HepG2 (cell line): ENCODE results near the gene GNRHR. TPM values are rescaled to one million over a fixed set of nuclear protein-coding genes. Genes with fewer than 3 reads are reported as not detected.

Experiments
- ATAC-seq: fragments of 200-7000 bp; cut with Tn5 transposase; 3 replicates; pipeline ENCODE4 v1.9.1; 2020; ENCODE audit warnings: mild to moderate bottlenecking, moderate library complexity
- Bru-seq: library from RNA; stranded (reverse); fragments of 400-500 nt; gene quantifications from one replicate; lab custom pipeline; 2021; lab: Mats Ljungman, UMichigan
- BruChase-seq, 2 experiments: library from RNA; stranded (reverse); fragments of 400-500 nt; gene quantifications; one replicate each; lab custom pipeline; 2021; lab: Mats Ljungman, UMichigan
- BruUV-seq: library from RNA; stranded (reverse); fragments of 400-500 nt; replicated peaks from 2 replicates; lab custom pipeline; 2021; lab: Mats Ljungman, UMichigan
- CTCF ChIA-PET: fragments of 300-600 bp; formaldehyde crosslinking; extraction: SDS; loops from one replicate; lab custom pipeline; 2021; ENCODE audit warnings: low total read pairs, inconsistent platforms, low intra/inter-chr PET ratio; lab: Yijun Ruan, JAX
- POLR2A ChIA-PET: fragments of 350-600 bp; sonication (Branson Sonifier 250); formaldehyde crosslinking; loops from one replicate; lab custom pipeline; 2020; ENCODE audit warnings: antibody characterized with exemption, inconsistent platforms; lab: Yijun Ruan, JAX
- DNase-seq: peaks from one replicate; pipeline ENCODE4 v3.0.0-alpha.2; 2015; ENCODE audit warnings: low spot score
- FAIRE-seq: peaks from 3 replicates; lab custom pipeline; 2011; peaks lifted over from hg19 to GRCh38; lab: Jason Lieb, UNC
- H2AFZ ChIP-seq: one replicate; pipeline ENCODE4 v1.6.1; 2011; ENCODE audit warnings: low read length, inconsistent platforms
- H3K27ac ChIP-seq: fragments of 300-600 bp; 3 replicates; pipeline ENCODE4 v1.8.0; 2011; ENCODE audit warnings: mixed run types, mild to moderate bottlenecking, mixed read lengths, low read length, inconsistent platforms; ENCODE audit not compliant: insufficient read depth; ENCODE audit errors: extremely low read length
- H3K27me3 ChIP-seq, 2 experiments: fragments of 200-600 bp in 1 of 2; 2 replicates in 1 of 2; 3 replicates in 1 of 2; pipeline versions ENCODE4 v1.6.0 to v1.8.0; 2011; ENCODE audit warnings: low read length in 2 of 2, mild to moderate bottlenecking in 2 of 2, moderate library complexity in 2 of 2, inconsistent platforms in 1 of 2; ENCODE audit not compliant: insufficient read depth in 2 of 2, control insufficient read depth in 1 of 2
- H3K36me3 ChIP-seq, 2 experiments: fragments of 200-600 bp in 1 of 2; replicated peaks in 1 of 2; 2 replicates in 1 of 2; 3 replicates in 1 of 2; pipeline versions ENCODE4 v1.5.1 to v1.8.0; 2011; ENCODE audit warnings: low read length in 2 of 2, inconsistent platforms in 1 of 2; ENCODE audit not compliant: insufficient read depth in 2 of 2, control insufficient read depth in 1 of 2
- H3K4me1 ChIP-seq: 2 replicates; pipeline ENCODE4 v1.5.1; 2012; ENCODE audit warnings: low read length, inconsistent platforms; ENCODE audit not compliant: insufficient read depth
- H3K4me2 ChIP-seq: 2 replicates; pipeline ENCODE4 v1.6.0; 2011; ENCODE audit warnings: low read depth, low read length, inconsistent platforms
- H3K4me3 ChIP-seq, 3 experiments: fragments of 200-600 bp in 1 of 3; sonication (generic), shearing (Covaris generic) in 1 of 3; replicated peaks in 1 of 3; 2 replicates each; pipeline ENCODE4 v1.5.1; 2011 to 2016; ENCODE audit warnings: low read length in 3 of 3, inconsistent platforms in 2 of 3, low read depth in 2 of 3, mild to moderate bottlenecking in 2 of 3, control low read depth in 1 of 3, mixed read lengths in 1 of 3; ENCODE audit not compliant: insufficient read depth in 1 of 3
- H3K79me2 ChIP-seq: one replicate; pipeline ENCODE4 v1.6.1; 2011; ENCODE audit warnings: low read length, inconsistent platforms; ENCODE audit not compliant: insufficient read depth
- H3K9ac ChIP-seq: 2 replicates; pipeline ENCODE4 v1.6.0; 2011; ENCODE audit warnings: mild to moderate bottlenecking, low read depth, low read length, inconsistent platforms; ENCODE audit not compliant: insufficient read depth
- H3K9me3 ChIP-seq: 2 replicates; pipeline ENCODE4 v1.5.1; 2012; ENCODE audit warnings: mild to moderate bottlenecking, low read length
- H4K20me1 ChIP-seq: 2 replicates; pipeline ENCODE4 v1.6.0; 2011; ENCODE audit warnings: inconsistent platforms, mild to moderate bottlenecking, low read length, moderate library complexity; ENCODE audit not compliant: insufficient read depth
- ARID4A ChIP-seq: sonication (generic); formaldehyde crosslinking; IDR thresholded peaks from 2 replicates; pipeline ENCODE4 v1.5.0; 2020; ENCODE audit warnings: mild to moderate bottlenecking, missing genetic modification reagents, borderline replicate concordance
- ATF7-NPFF ChIP-seq: sonication (generic); formaldehyde crosslinking; IDR thresholded peaks from 2 replicates; pipeline ENCODE4 v1.8.1; 2023; ENCODE audit warnings: mild to moderate bottlenecking, low read depth, missing genetic modification reagents, moderate library complexity
- ETV6 ChIP-seq: sonication (generic); formaldehyde crosslinking; conservative IDR thresholded peaks from 2 replicates; pipeline ENCODE4 v1.4.0; 2020; ENCODE audit warnings: missing genetic modification reagents
- ONECUT2 ChIP-seq: sonication (generic); formaldehyde crosslinking; IDR thresholded peaks from 2 replicates; pipeline ENCODE4 v1.4.0; 2020; ENCODE audit warnings: missing genetic modification reagents
- RORA ChIP-seq: sonication (generic); formaldehyde crosslinking; IDR thresholded peaks from 2 replicates; pipeline ENCODE4 v1.5.0; 2020; ENCODE audit warnings: mild to moderate bottlenecking, missing genetic modification reagents, moderate library complexity
- TCF7L2 ChIP-seq: IDR thresholded peaks from 2 replicates; pipeline ENCODE4 v1.6.1; 2011; ENCODE audit warnings: mild to moderate bottlenecking, low read depth, low read length, moderate library complexity
- ZFP41 ChIP-seq: sonication (generic); formaldehyde crosslinking; IDR thresholded peaks from 2 replicates; pipeline ENCODE4 v1.4.0; 2020; ENCODE audit warnings: mild to moderate bottlenecking, missing genetic modification reagents, borderline replicate concordance
- ZFY ChIP-seq: sonication (generic); formaldehyde crosslinking; IDR thresholded peaks from 2 replicates; pipeline ENCODE4 v1.4.0; 2020; ENCODE audit warnings: missing genetic modification reagents
- ZKSCAN1 ChIP-seq: fragments of 150-350 bp; IDR thresholded peaks from 2 replicates; pipeline ENCODE4 v1.6.1; 2014; ENCODE audit warnings: low read length
- ZNF720 ChIP-seq: sonication (generic); formaldehyde crosslinking; IDR thresholded peaks from 2 replicates; pipeline ENCODE4 v1.4.0; 2020; ENCODE audit warnings: missing genetic modification reagents
- ZNF790 ChIP-seq: sonication (generic); formaldehyde crosslinking; IDR thresholded peaks from 2 replicates; pipeline ENCODE4 v1.8.0; 2022; ENCODE audit warnings: missing genetic modification reagents, mild to moderate bottlenecking, borderline replicate concordance
- WGBS: methylation state at CpG from one replicate; pipeline ENCODE4 v1.1.6; 2017; ENCODE audit warnings: low lambda C conversion rate; 5-methylcytosine and 5-hydroxymethylcytosine counted together
- in situ Hi-C: cut with HindIII; loops from 2 replicates; pipeline ENCODE4 v1.10.0; 2017; ENCODE audit warnings: low pct_unique_long_range_greater_than_20kb; ENCODE audit not compliant: extremely low pct_ligation_motif_present
- intact Hi-C: fragments of 100-400 bp; cut with micrococcal nuclease; formaldehyde crosslinking; loops from one replicate; pipeline ENCODE4 v1.10.0; 2022; ENCODE audit not compliant: unreplicated experiment
- long read RNA-seq, 2 experiments: library from RNA in 1 of 2; library from polyadenylated mRNA in 1 of 2; stranded (forward) in 1 of 2; unstranded in 1 of 2; transcript quantifications; one replicate each; pipeline ENCODE4 v2.0.0, GENCODE V29; 2019 to 2022
- polyA minus RNA-seq, 3 experiments: library from RNA; depleted of rRNA, polyadenylated mRNA; stranded (reverse); fragments of >200 nt; gene quantifications; 2 replicates each; pipeline ENCODE4 v1.2.3, GENCODE V29; 2011; ENCODE audit warnings: low replicate concordance in 1 of 3
- polyA plus RNA-seq, 8 experiments: library from polyadenylated mRNA; depleted of rRNA in 3 of 8; stranded (reverse) in 7 of 8; unstranded in 1 of 8; fragments of >200 nt; fragmentation: Illumina TruSeq in 4 of 8; extraction: Trizol in 4 of 8; gene quantifications; 2 replicates each; pipeline versions ENCODE4 v1.2.1 to v1.2.3, GENCODE V29; 2011 to 2016; ENCODE audit warnings: low read depth in 4 of 8, missing spikeins in 1 of 8, mixed read lengths in 1 of 8; ENCODE audit not compliant: insufficient read depth in 1 of 8
- total RNA-seq, 5 experiments: library from RNA; depleted of rRNA; stranded (reverse); fragments of >200 nt; fragmentation: Illumina TruSeq; extraction: Trizol; gene quantifications; 2 replicates each; pipeline ENCODE4 v1.2.3, GENCODE V29; 2016; ENCODE audit warnings: low read depth in 1 of 5

GNRHR gene
- total RNA-seq (2016; rRNA removed; fragmentation: Illumina TruSeq; extraction: Trizol): not detected in 2 replicates
- total RNA-seq (2016; cell fraction: cytosol; rRNA removed; fragmentation: Illumina TruSeq; extraction: Trizol; ENCODE audit: low read depth): not detected in 2 replicates
- not detected in 2 replicates for total RNA-seq (2016; cell fraction: insoluble cytoplasmic fraction; rRNA removed; fragmentation: Illumina TruSeq; extraction: Trizol)
- total RNA-seq (2016; cell fraction: membrane; rRNA removed; fragmentation: Illumina TruSeq; extraction: Trizol): not detected in 2 replicates
- total RNA-seq (2016; cell fraction: nucleus; rRNA removed; fragmentation: Illumina TruSeq; extraction: Trizol): not detected in 2 replicates
- polyA plus RNA-seq (2011; rRNA removed): not detected in 2 replicates
- not detected in 2 replicates for polyA plus RNA-seq (2011; cell fraction: cytosol; rRNA removed)
- polyA plus RNA-seq (2011; cell fraction: nucleus; rRNA removed): not detected in 2 replicates
- polyA plus RNA-seq (2012): 0.09 and 0.19 TPM in 2 replicates
- not detected in 2 replicates for polyA plus RNA-seq (2016; cell fraction: cytosol; fragmentation: Illumina TruSeq; extraction: Trizol; ENCODE audit: low read depth)
- polyA plus RNA-seq (2016; cell fraction: insoluble cytoplasmic fraction; fragmentation: Illumina TruSeq; extraction: Trizol; ENCODE audit: low read depth): not detected in 2 replicates
- polyA plus RNA-seq (2016; cell fraction: membrane; fragmentation: Illumina TruSeq; extraction: Trizol; ENCODE audit: low read depth): not detected in 2 replicates
- polyA plus RNA-seq (2016; cell fraction: nucleus; fragmentation: Illumina TruSeq; extraction: Trizol; ENCODE audit: insufficient read depth, low read depth): not detected in 2 replicates
- not detected in 2 replicates for polyA minus RNA-seq (2011; rRNA and poly(A)+ RNA removed; ENCODE audit: low replicate concordance)
- polyA minus RNA-seq (2011; cell fraction: cytosol; rRNA and poly(A)+ RNA removed): not detected in 2 replicates
- not detected in 2 replicates for polyA minus RNA-seq (2011; cell fraction: nucleus; rRNA and poly(A)+ RNA removed)
- Bru-seq, nascent RNA: not detected
- BruChase-seq, experiment 1, labeled RNA remaining after a 6-hour chase: not detected
- not detected for BruChase-seq, experiment 2, labeled RNA remaining after a 2-hour chase
- long read RNA-seq, experiment 1: 0 reads
- long read RNA-seq, experiment 2: 0 reads

- intact Hi-C loops (no loop called here), in situ Hi-C loops (no loop called here)
- Histone ChIP-seq H3K27ac (no peak within 1 kb of the TSS), H3K4me3 (no peak within 1 kb of the TSS), H3K4me1 (no peaks in the 10 kb centered on the region), H3K79me2 (no peaks in the 10 kb centered on the region), H2AFZ (no peak within 1 kb of the TSS), H3K9me3 (no peaks in the 10 kb centered on the region), H4K20me1 (no peaks in the 10 kb centered on the region), H3K36me3 (no peaks in the 10 kb centered on the region), H3K4me2 (no peak within 1 kb of the TSS), H3K27me3 (no peaks in the 10 kb centered on the region), H3K9ac (no peak within 1 kb of the TSS)
- no peak for TF ChIP-seq ZNF720
- TF ChIP-seq ETV6 (CRISPR knock-in tag): no peak
- TF ChIP-seq ZFY: no peak
- no peak for TF ChIP-seq ZNF790 (CRISPR knock-in tag)
- no peak for TF ChIP-seq ONECUT2 (CRISPR knock-in tag)
- 85% methylated on average over 3 of the region's 3 CpGs for WGBS
- DNase-seq (no peak), FAIRE-seq (no peak), ATAC-seq (no peak)
- ChIA-PET POLR2A (no interaction called here), CTCF (no interaction called here)
- BruUV-seq: no TSS peak
Measured at GRCh38 chr4:67754288-67754687, at the start of gene GNRHR. TSS of gene GNRHR (minus strand) at chr4:67754388. CDS start at chr4:67754335, 53 bp downstream.

GRCh38 chr4:67796810-67797209, 42.6 kb upstream of the GNRHR start:
- in situ Hi-C loops: no loop called here
- POLR2A ChIA-PET: no interaction called here
- CTCF ChIA-PET: no interaction called here
- TF ChIP-seq ZNF790 (CRISPR knock-in tag): no peak
- no peak for TF ChIP-seq RORA (CRISPR knock-in tag)
- TF ChIP-seq ZKSCAN1: no peak
- TF ChIP-seq ARID4A (CRISPR knock-in tag): no peak
- TF ChIP-seq ZFP41 (CRISPR knock-in tag): no peak
- no peak for TF ChIP-seq TCF7L2
- no peak for TF ChIP-seq ATF7-NPFF (CRISPR knock-in tag)

More at GRCh38 chr4:67796810-67797209, 42.6 kb upstream of the GNRHR start:
- Histone ChIP-seq H3K4me1 (no peaks in the 10 kb centered on the region), H3K4me3 (no peak overlapping the region), H3K27ac (no peak overlapping the region), H3K9ac (no peak overlapping the region), H3K36me3 (no peaks in the 10 kb centered on the region), H3K27me3 (no peaks in the 10 kb centered on the region), H3K4me2 (no peak overlapping the region), H2AFZ (no peak overlapping the region), H3K9me3 (no peaks in the 10 kb centered on the region), H3K79me2 (no peaks in the 10 kb centered on the region), H4K20me1 (no peaks in the 10 kb centered on the region)
- no peak for DNase-seq
- no peak for ATAC-seq
- no peak for FAIRE-seq
- intact Hi-C loops: no loop called here
- no TSS peak for BruUV-seq
